GM21717 (cell line): ENCODE data around the gene DCDC2.
"Not testable (repeated sequence)": the region's sequence is repeated elsewhere in the genome, so short reads cannot be mapped to it uniquely, and the experiment has no call there.

Experiments used
- ATAC-seq: cut with Tn5 transposase; IDR thresholded peaks from one replicate; pipeline ENCODE4 v1.9.1; 2021; ENCODE audit warnings: mild to moderate bottlenecking, moderate library complexity; ENCODE audit not compliant: unreplicated experiment

The DCDC2 gene

GRCh38 chr6:24273096-24273870, 84.6 kb downstream of the DCDC2 start:
- no peak for ATAC-seq

GRCh38 chr6:24272553-24272952, 85.3 kb downstream of the DCDC2 start:
- ATAC-seq, result no peak

GRCh38 chr6:24272148-24272547, 85.7 kb downstream of the DCDC2 start:
- ATAC-seq, result no peak

- ATAC-seq, result no peak
Observed at GRCh38 chr6:24270011-24270410, 87.8 kb downstream of the DCDC2 start.

GRCh38 chr6:24258214-24258613, 99.6 kb downstream of the DCDC2 start:
- not testable (repeated sequence) for ATAC-seq

GRCh38 chr6:24257282-24257681, 100.6 kb downstream of the DCDC2 start:
- ATAC-seq, result no peak

- ATAC-seq, result peak; percentile 99
Observed at GRCh38 chr6:24255676-24256075, 102.2 kb downstream of the DCDC2 start.

- ATAC-seq, result no peak
Observed at GRCh38 chr6:24253360-24253759, 104.5 kb downstream of the DCDC2 start.

- ATAC-seq, result no peak
Observed at GRCh38 chr6:24252280-24252679, 105.6 kb downstream of the DCDC2 start.

- no peak for ATAC-seq
Observed at GRCh38 chr6:24251339-24251738, 106.5 kb downstream of the DCDC2 start.

- no peak for ATAC-seq
Observed at GRCh38 chr6:24249926-24250325, 107.9 kb downstream of the DCDC2 start.

GRCh38 chr6:24245275-24245674, 112.6 kb downstream of the DCDC2 start:
- ATAC-seq, result no peak

- ATAC-seq, result no peak
Observed at GRCh38 chr6:24242924-24243323, 114.9 kb downstream of the DCDC2 start.

GRCh38 chr6:24241779-24242178, 116.1 kb downstream of the DCDC2 start:
- ATAC-seq, result not testable (repeated sequence)

- no peak for ATAC-seq
Observed at GRCh38 chr6:24240943-24241342, 116.9 kb downstream of the DCDC2 start.

- ATAC-seq, result no peak
Observed at GRCh38 chr6:24240380-24240928, 117.4 kb downstream of the DCDC2 start.

GRCh38 chr6:24238700-24239099, 119.2 kb downstream of the DCDC2 start:
- ATAC-seq, result no peak

- not testable (repeated sequence) for ATAC-seq
Observed at GRCh38 chr6:24236779-24237178, 121.1 kb downstream of the DCDC2 start.

GRCh38 chr6:24233813-24234442, 123.9 kb downstream of the DCDC2 start:
- no peak for ATAC-seq

- ATAC-seq, result no peak
Observed at GRCh38 chr6:24231438-24231977, 126.4 kb downstream of the DCDC2 start.

- no peak for ATAC-seq
Observed at GRCh38 chr6:24229696-24230405, 128.0 kb downstream of the DCDC2 start.
